Neuronal stem cell (in vitro differentiated cells): ENCODE measurements around the gene SMCO1.
"Not testable (repeated sequence)": the region's sequence is repeated elsewhere in the genome, so short reads cannot be mapped to it uniquely, and the experiment has no call there.

ENCODE experiments used
- DNase-seq: peaks from one replicate; pipeline ENCODE4 v3.0.0-alpha.2; 2013; ENCODE audit warnings: low spot score
- H2AFZ ChIP-seq: one replicate; pipeline ENCODE4 v1.6.1; 2013; ENCODE audit warnings: mild to moderate bottlenecking, low read length, inconsistent platforms
- H2AK5ac ChIP-seq: 2 replicates; pipeline ENCODE4 v1.6.1; 2013; ENCODE audit warnings: low read depth, mild to moderate bottlenecking, inconsistent platforms, low read length, moderate library complexity, mixed read lengths
- H2BK120ac ChIP-seq: 2 replicates; pipeline ENCODE4 v1.6.1; 2013; ENCODE audit warnings: low read depth, mild to moderate bottlenecking, inconsistent platforms, low read length, moderate library complexity, mixed read lengths
- H2BK12ac ChIP-seq: one replicate; pipeline ENCODE4 v1.6.1; 2013; ENCODE audit warnings: low read length, inconsistent platforms
- H2BK15ac ChIP-seq: 2 replicates; pipeline ENCODE4 v1.6.1; 2013; ENCODE audit warnings: mild to moderate bottlenecking, low read length, inconsistent platforms, mixed read lengths
- H2BK5ac ChIP-seq: one replicate; pipeline ENCODE4 v1.6.1; 2013; ENCODE audit warnings: inconsistent platforms, mild to moderate bottlenecking, low read length, moderate library complexity
- H3K14ac ChIP-seq: one replicate; pipeline ENCODE4 v1.6.1; 2013; ENCODE audit warnings: low read length, inconsistent platforms
- H3K18ac ChIP-seq: 2 replicates; pipeline ENCODE4 v1.6.1; 2013; ENCODE audit warnings: low read length, inconsistent platforms
- H3K23ac ChIP-seq: 2 replicates; pipeline ENCODE4 v1.6.1; 2013; ENCODE audit warnings: low read depth, mild to moderate bottlenecking, mixed read lengths, low read length, inconsistent platforms; ENCODE audit not compliant: poor library complexity
- H3K27ac ChIP-seq: replicated peaks from 3 replicates; pipeline ENCODE4 v1.5.1; 2013; ENCODE audit warnings: low read length, inconsistent platforms
- H3K27me3 ChIP-seq, 3 experiments: 2 replicates each; pipeline ENCODE4 v1.6.1; 2013; ENCODE audit warnings: low read length in 3 of 3, mild to moderate bottlenecking in 2 of 3, inconsistent platforms in 1 of 3, low read depth in 1 of 3, mixed read lengths in 1 of 3, moderate library complexity in 1 of 3; ENCODE audit not compliant: control insufficient read depth in 3 of 3, insufficient read depth in 3 of 3
- H3K36me3 ChIP-seq, 2 donors: replicated peaks in 1 of 2; 2 replicates each; pipeline ENCODE4 v1.6.1; 2013; ENCODE audit warnings: low read length in 2 of 2; ENCODE audit not compliant: control insufficient read depth in 2 of 2, insufficient read depth in 2 of 2
- H3K4ac ChIP-seq: 2 replicates; pipeline ENCODE4 v1.6.1; 2013; ENCODE audit warnings: inconsistent platforms, mild to moderate bottlenecking, low read length, moderate library complexity
- H3K4me1 ChIP-seq, 2 donors: 1 replicate in 1 of 2; 2 replicates in 1 of 2; pipeline ENCODE4 v1.6.1; 2013; ENCODE audit warnings: low read length in 2 of 2, low read depth in 1 of 2; ENCODE audit not compliant: control insufficient read depth in 2 of 2, insufficient read depth in 1 of 2
- H3K4me2 ChIP-seq: one replicate; pipeline ENCODE4 v1.6.1; 2013; ENCODE audit warnings: mild to moderate bottlenecking, low read length, inconsistent platforms; ENCODE audit not compliant: insufficient read depth, poor library complexity, severe bottlenecking
- H3K4me3 ChIP-seq, 2 donors: 2 replicates each; pipeline ENCODE4 v1.5.1; 2013; ENCODE audit warnings: low read length in 2 of 2, mild to moderate bottlenecking in 2 of 2, inconsistent platforms in 1 of 2, moderate library complexity in 1 of 2
- H3K79me1 ChIP-seq: one replicate; pipeline ENCODE4 v1.6.1; 2013; ENCODE audit warnings: low read depth, mild to moderate bottlenecking, inconsistent platforms, low read length, moderate library complexity
- H3K9ac ChIP-seq: one replicate; pipeline ENCODE4 v1.6.1; 2013; ENCODE audit warnings: mild to moderate bottlenecking, low read depth, low read length, inconsistent platforms; ENCODE audit not compliant: poor library complexity
- H3K9me3 ChIP-seq, 2 donors: replicated peaks in 1 of 2; 2 replicates each; pipeline versions ENCODE3 to v1.6.1; 2013; ENCODE audit warnings: low read length in 2 of 2, mild to moderate bottlenecking in 2 of 2, inconsistent platforms in 1 of 2, low read depth in 1 of 2, mixed read lengths in 1 of 2, moderate library complexity in 1 of 2; ENCODE audit not compliant: control insufficient read depth in 2 of 2, insufficient read depth in 1 of 2
- H4K8ac ChIP-seq: one replicate; pipeline ENCODE4 v1.6.1; 2013; ENCODE audit warnings: low read depth, mild to moderate bottlenecking, inconsistent platforms, low read length, moderate library complexity
- H4K91ac ChIP-seq: one replicate; pipeline ENCODE4 v1.6.1; 2013; ENCODE audit warnings: low read length, low read depth, mild to moderate bottlenecking, inconsistent platforms; ENCODE audit not compliant: poor library complexity
- WGBS, 2 donors: extraction: QIAGEN DNeasy Blood & Tissue Kit; methylation state at CpG; one replicate each; pipeline ENCODE4 v1.1.7; 2013; ENCODE audit warnings: missing lambda C conversion rate in 2 of 2, mixed read lengths in 1 of 2; ENCODE audit not compliant: insufficient read length in 2 of 2, insufficient replicate concordance in 1 of 2; ENCODE audit errors: extremely low coverage in 2 of 2; 5-methylcytosine and 5-hydroxymethylcytosine counted together

SMCO1 gene

DNA sequence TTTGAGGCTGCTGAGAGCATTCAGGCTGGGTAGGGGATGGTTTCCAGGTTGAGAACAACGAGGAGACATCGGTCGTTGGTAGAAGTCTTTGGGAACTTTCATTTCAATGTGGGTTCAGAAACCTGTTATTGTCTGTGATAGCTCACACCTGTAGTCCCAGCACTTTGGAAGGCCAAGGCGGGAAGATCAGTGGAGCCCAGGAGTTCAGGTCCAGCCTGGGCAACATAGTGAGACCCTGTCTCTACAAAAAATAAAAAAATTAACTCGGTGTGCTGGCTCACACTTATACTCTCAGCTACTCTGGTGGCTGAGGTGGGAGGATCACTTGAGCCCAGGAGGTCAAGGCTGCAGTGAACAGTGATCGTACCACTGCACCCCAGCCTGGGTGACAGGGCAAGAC is 10.6 kb downstream of the SMCO1 start:
- Histone ChIP-seq H3K4me2 (no peak overlapping the region), H2AK5ac (no peak overlapping the region), H3K9me3 (peaks cover 0 to 16% of the 10 kb centered on the region in 2 donors), H2BK120ac (no peak overlapping the region), H4K91ac (no peak overlapping the region), H4K8ac (no peak overlapping the region), H2BK12ac (no peak overlapping the region), H3K27me3 (no peaks in the 10 kb centered on the region), H3K36me3 (peaks cover 0 to 13% of the 10 kb centered on the region in 2 donors), H2AFZ (peak overlapping the region; percentile 92), H3K18ac (no peak overlapping the region), H2BK15ac (no peak overlapping the region), H3K9ac (no peak overlapping the region), H3K4me3 (no peak overlapping the region), H3K27ac (no peak overlapping the region), H3K14ac (no peak overlapping the region), H2BK5ac (no peak overlapping the region), H3K23ac (no peak overlapping the region), H3K4ac (no peak overlapping the region), H3K4me1 (peaks cover 2 to 3% of the 10 kb centered on the region in 2 donors), H3K79me1 (peaks cover 3% of the 10 kb centered on the region)
- DNase-seq, result no peak
- no CpG with 5 or more reads among the region's 6 CpGs for WGBS, 2 donors

GRCh38 chr3:196504077-196504398 is 11.1 kb downstream of the SMCO1 start:
- peaks cover 0 to 21% of the 10 kb centered on the region in 2 donors for H3K9me3 ChIP-seq
- peak overlapping the region; percentile 29 for H3K27ac ChIP-seq
- WGBS, 2 donors, result no CpG with 5 or more reads among the region's 7 CpGs

GRCh38 chr3:196503196-196504076 is 11.7 kb downstream of the SMCO1 start, which contains the start of gene RNF168:
Gene RNF168 (minus strand): TSS chr3:196503768. CDS start chr3:196503173, 595 bp downstream.
- peaks cover 3% of the 10 kb centered on the region for H3K79me1 ChIP-seq
- H2AFZ ChIP-seq, result peak within 1 kb of the TSS; percentile 92
- H3K23ac ChIP-seq, result no peak within 1 kb of the TSS
- no peak within 1 kb of the TSS for H2AK5ac ChIP-seq
- no peak within 1 kb of the TSS for H2BK120ac ChIP-seq
- H3K14ac ChIP-seq, result no peak within 1 kb of the TSS
- peak within 1 kb of the TSS; percentile 94 for H3K9ac ChIP-seq
- peak within 1 kb of the TSS; percentile 66 to 95 for H3K4me3 ChIP-seq
- no peak within 1 kb of the TSS for H4K91ac ChIP-seq
- no peak within 1 kb of the TSS for H3K4ac ChIP-seq
- H2BK5ac ChIP-seq, result peak within 1 kb of the TSS; percentile 35
- peaks cover 0 to 24% of the 10 kb centered on the region in 2 donors for H3K36me3 ChIP-seq
- peak within 1 kb of the TSS; percentile 80 for H3K18ac ChIP-seq
- H4K8ac ChIP-seq, result no peak within 1 kb of the TSS
- peak within 1 kb of the TSS; percentile 89 for H3K27ac ChIP-seq
- no peaks in the 10 kb centered on the region for H3K27me3 ChIP-seq
- WGBS, 2 donors, result no CpG with 5 or more reads among the region's 75 CpGs
- peaks cover 2 to 3% of the 10 kb centered on the region in 2 donors for H3K4me1 ChIP-seq
- peak; percentile 92 for DNase-seq
- H2BK12ac ChIP-seq, result no peak within 1 kb of the TSS
- peaks cover 0 to 22% of the 10 kb centered on the region in 2 donors for H3K9me3 ChIP-seq
- peak within 1 kb of the TSS; percentile 69 for H3K4me2 ChIP-seq
- no peak within 1 kb of the TSS for H2BK15ac ChIP-seq

More at GRCh38 chr3:196504077-196504398, 11.1 kb downstream of the SMCO1 start:
- not testable (repeated sequence) for H3K14ac ChIP-seq, H3K79me1 ChIP-seq, H2BK12ac ChIP-seq, H3K4me2 ChIP-seq, H2BK5ac ChIP-seq, H4K91ac ChIP-seq, H3K9ac ChIP-seq, H3K4ac ChIP-seq, H4K8ac ChIP-seq, H3K18ac ChIP-seq, H3K4me1 ChIP-seq, H2AK5ac ChIP-seq, H2BK120ac ChIP-seq, H3K27me3 ChIP-seq, DNase-seq, H2BK15ac ChIP-seq, H3K23ac ChIP-seq
- H3K36me3 ChIP-seq, result peaks cover 0 to 18% of the 10 kb centered on the region in 2 donors
- peak overlapping the region in 1 of 2 donors; percentile 66 for H3K4me3 ChIP-seq
- peak overlapping the region; percentile 92 for H2AFZ ChIP-seq

DNA sequence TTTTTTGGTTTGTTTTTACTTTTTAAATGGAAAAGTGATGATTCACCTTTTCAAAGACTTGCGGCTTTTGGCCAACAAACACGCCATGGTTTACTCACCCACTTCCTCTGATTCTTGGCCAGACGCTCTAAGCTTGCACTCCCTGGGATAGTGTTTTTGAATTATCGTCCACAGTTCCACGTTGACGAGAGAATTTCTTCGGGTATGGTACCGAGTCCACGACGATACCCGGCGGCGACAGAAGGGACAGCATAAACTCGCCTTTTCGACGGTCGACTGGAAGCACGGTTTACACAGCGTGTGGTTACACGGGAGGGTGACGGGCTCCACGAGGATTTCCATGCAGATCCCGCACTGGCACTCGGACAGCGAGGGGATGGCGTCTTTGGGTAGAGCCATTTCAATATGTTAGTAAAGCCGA is 12.4 kb downstream of the SMCO1 start:
- peaks cover 7% of the 10 kb centered on the region for H3K79me1 ChIP-seq
- no peak overlapping the region for H4K8ac ChIP-seq
- peaks cover 0 to 21% of the 10 kb centered on the region in 2 donors for H3K9me3 ChIP-seq
- no peaks in the 10 kb centered on the region for H3K27me3 ChIP-seq
- H2AFZ ChIP-seq, result peak overlapping the region; percentile 92
- no peak overlapping the region for H3K14ac ChIP-seq
- DNase-seq, result peak; percentile 30
- peak overlapping the region; percentile 69 for H3K4me2 ChIP-seq
- H4K91ac ChIP-seq, result no peak overlapping the region
- H3K4me3 ChIP-seq, result peak overlapping the region; percentile 66 to 95
- no peak overlapping the region for H3K23ac ChIP-seq
- WGBS, 2 donors, result no CpG with 5 or more reads among the region's 27 CpGs
- peak overlapping the region; percentile 35 for H2BK5ac ChIP-seq
- H2BK15ac ChIP-seq, result no peak overlapping the region
- H3K36me3 ChIP-seq, result peaks cover 0 to 31% of the 10 kb centered on the region in 2 donors
- peak overlapping the region; percentile 94 for H3K9ac ChIP-seq
- H3K4me1 ChIP-seq, result peaks cover 2 to 3% of the 10 kb centered on the region in 2 donors
- H3K18ac ChIP-seq, result peak overlapping the region; percentile 80
- no peak overlapping the region for H2AK5ac ChIP-seq
- no peak overlapping the region for H2BK12ac ChIP-seq
- peak overlapping the region; percentile 89 for H3K27ac ChIP-seq
- no peak overlapping the region for H2BK120ac ChIP-seq
- no peak overlapping the region for H3K4ac ChIP-seq
